HG03378 (cell line): ENCODE data around the gene BCAP31.

Experiments used
- ATAC-seq: cut with Tn5 transposase; IDR thresholded peaks from one replicate; pipeline ENCODE4 v1.9.1; 2021; ENCODE audit warnings: mild to moderate bottlenecking, moderate library complexity; ENCODE audit not compliant: unreplicated experiment

Gene BCAP31

DNA sequence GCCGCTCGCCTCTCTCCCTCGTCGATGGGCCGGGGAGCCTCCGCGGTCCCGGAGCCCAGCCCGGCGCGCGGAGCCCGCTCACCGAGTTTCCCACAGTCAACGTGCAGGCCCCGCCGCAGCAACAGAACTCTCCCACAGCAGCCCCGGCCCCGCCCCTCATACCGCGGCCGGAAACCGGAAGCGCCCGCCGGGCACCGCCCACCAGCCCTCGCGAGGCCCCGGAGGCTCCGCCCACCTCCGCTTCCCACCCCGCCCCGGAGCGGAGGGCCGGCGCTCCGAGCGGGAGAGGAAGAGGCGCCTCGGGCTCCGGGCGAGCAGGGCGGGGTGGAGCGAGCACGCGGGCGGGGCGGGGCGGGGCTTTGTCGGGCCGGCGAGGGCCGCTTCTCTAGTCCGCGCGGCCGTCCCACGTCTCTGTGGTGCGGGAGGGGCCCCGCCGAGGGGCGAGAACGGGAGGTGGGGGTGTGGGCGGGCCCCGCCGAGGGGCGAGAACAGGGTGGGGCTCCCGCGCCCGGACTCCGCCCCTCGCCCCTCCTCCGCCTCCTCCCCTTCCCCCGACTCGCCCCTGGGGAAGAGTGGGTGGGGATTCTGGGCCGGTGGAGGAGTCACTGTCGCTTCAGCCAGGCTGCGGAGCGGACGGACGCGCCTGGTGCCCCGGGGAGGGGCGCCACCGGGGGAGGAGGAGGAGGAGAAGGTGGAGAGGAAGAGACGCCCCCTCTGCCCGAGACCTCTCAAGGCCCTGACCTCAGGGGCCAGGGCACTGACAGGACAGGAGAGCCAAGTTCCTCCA, at the start of gene BCAP31, which contains the start of gene ABCD1:
Gene BCAP31 (minus strand): TSS at position 136 of the 787 bp plus-strand sequence. CDS start 1,143 bp downstream, outside the sequence.
Gene ABCD1 (plus strand): TSS at position 605 of the 787 bp plus-strand sequence. CDS start 411 bp downstream, outside the sequence.
- peak; percentile 29 for ATAC-seq

- ATAC-seq, result no peak
These were observed 49.0 kb upstream of the BCAP31 start for GRCh38 chrX:153773218-153773611.

DNA sequence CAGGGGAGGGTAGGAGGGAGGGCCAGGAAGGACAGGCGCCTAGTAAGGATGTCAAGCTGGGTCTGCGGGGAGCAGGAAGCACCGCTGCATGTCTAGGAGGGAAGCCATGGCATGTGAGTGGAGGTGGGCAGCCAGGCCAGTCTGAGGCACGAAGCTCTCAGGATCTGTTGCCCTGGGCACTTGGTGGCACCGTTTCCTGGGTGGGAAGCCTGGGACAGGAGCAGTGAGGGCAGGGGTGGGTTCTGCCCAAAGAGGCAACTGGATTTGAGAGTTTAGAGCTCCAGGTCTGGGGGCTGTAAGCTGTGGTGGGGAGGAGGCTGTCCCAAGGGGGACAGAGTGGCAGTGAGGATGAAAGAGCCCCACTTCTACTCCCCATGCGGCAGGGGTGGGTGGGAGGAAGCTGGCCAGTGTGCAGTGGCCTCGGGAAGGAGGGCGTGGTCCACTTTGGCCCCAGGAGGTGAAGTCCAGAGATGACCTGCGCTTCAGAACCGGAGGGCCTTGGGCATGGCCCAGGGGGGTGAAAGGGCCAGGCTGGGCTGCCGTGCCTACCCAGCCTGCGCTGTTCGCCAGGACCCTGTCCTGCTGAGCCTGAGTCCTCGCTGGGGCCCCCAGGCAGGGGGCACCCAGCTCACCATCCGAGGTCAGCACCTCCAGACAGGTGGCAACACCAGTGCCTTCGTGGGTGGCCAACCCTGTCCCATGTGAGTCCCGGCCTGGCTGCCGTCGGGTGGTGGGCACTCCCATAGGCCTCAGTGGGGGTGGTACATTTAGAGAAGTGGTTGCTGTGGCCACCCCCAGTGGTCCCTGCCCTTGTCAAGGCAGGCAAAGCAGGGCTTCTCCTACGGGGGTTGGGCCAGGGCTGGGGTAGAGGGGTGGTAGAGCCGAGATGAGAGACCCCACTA, 48.4 kb upstream of the BCAP31 start:
- no peak for ATAC-seq

DNA sequence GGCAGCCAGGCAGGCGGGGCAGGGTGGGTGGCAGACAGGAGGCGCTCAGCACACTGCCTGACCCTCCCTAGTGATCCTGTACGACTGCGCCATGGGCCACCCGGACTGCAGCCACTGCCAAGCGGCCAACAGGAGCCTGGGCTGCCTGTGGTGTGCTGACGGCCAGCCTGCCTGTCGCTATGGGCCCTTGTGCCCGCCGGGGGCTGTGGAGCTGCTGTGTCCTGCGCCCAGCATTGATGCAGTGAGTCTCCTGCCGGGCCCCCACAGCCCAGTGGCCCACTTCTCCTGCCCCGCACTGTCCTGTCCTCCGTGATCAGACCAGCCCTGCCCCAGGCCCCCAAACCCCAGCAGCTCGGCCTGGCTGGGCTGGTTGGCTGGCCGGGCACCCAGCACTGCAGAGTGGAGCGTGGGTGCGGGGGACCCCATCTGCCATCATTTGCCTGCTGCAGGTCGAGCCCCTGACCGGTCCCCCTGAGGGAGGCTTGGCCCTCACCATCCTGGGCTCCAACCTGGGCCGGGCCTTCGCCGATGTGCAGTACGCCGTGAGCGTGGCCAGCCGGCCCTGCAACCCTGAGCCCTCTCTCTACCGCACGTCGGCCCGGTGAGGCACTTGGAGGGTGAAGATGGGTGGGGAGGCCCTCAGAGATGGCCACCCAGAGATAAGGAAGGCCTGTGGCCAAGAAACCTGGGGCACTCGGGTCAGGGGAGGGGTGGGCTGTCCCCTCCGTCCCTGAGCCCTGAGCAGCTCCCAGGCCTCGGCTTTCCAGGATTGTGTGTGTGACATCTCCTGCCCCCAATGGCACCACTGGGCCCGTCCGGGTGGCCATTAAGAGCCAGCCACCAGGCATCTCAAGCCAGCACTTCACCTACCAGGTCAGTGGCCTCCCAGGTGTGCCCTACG, 47.5 kb upstream of the BCAP31 start:
- ATAC-seq, result no peak

GRCh38 chrX:153770601-153771414, 46.6 kb upstream of the BCAP31 start:
- no peak for ATAC-seq

DNA sequence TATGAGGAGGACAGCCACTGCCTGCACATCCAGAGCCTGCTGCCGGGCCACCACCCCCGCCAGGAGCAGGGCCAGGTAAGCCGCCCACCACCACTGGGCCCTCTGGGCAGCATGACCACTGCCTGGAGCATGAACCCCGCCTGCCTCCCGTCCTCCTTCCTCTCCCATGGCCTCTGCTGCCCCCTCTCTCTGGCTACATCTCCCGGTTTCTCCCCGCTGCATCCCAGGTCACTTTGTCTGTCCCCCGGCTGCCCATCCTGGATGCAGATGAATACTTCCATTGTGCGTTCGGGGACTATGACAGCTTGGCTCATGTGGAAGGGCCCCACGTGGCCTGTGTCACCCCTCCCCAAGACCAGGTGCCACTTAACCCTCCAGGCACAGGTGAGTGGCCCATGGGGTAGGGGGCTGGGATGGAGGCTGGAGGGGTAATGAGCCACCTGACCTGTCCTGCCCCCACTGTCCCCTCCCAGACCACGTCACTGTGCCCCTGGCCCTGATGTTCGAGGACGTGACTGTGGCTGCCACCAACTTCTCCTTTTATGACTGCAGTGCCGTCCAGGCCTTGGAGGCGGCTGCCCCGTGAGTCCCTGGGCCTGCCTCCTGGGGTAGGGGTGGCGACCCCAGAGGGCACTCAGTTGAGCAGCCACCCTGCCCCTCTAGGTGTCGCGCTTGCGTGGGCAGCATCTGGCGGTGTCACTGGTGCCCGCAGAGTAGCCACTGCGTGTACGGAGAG, 45.8 kb upstream of the BCAP31 start:
- no peak for ATAC-seq

- ATAC-seq, result no peak
These were observed 45.1 kb upstream of the BCAP31 start for GRCh38 chrX:153769158-153769864.

DNA sequence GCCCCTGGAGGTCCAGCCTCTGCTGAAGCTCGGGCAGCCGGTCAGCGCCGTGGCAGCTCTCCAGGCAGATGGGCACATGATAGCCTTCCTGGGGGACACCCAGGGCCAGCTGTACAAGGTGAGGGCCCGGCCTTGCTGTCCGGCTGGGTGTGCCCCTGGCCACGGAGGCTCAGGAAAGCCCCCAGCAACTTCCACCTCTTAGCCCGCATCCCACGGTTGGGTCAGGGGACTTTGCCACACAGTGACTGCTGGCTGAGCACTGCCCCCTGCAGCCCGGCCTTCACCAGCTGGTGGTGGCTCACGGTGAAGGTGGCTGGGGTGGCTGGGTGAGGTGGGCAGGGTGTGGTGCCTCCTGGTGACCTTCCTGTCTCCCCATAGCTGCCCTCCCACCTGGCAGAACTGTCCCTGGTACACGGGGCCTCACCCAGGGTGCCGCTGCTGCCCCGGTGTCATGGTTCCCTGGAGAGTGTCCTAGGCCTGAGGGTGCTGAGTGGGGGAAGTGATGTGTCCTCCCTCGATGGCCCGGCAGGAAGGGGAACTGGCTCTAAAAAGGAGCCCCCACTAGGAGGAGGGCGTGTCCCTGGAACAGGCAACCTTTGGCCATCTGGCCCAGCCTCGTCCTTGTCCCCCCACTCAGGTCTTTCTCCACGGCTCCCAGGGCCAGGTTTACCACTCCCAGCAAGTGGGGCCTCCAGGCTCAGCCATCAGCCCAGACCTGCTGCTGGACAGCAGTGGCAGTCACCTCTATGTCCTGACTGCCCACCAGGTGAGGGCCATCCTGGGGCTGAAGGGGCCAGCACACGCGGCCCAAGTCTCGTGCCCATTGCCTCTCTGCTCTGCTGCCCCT, 44.3 kb upstream of the BCAP31 start:
- no peak for ATAC-seq

DNA sequence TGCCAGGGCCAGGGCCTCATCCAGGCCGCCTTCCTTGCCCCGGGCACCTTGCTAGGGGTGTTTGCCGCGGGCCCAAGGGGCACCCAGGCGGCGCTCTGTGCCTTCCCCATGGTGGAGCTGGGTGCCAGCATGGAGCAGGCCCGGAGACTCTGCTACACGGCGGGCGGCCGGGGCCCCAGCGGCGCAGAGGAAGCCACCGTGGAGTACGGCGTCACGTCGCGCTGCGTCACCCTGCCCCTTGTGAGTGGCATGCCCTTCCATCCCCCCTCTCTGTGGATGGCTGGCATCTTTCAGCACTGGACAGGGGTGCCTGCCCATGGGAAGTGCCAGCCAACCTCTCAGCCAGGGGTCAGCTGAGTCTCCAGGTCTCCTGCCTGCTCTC, 43.5 kb upstream of the BCAP31 start:
- ATAC-seq, result no peak

DNA sequence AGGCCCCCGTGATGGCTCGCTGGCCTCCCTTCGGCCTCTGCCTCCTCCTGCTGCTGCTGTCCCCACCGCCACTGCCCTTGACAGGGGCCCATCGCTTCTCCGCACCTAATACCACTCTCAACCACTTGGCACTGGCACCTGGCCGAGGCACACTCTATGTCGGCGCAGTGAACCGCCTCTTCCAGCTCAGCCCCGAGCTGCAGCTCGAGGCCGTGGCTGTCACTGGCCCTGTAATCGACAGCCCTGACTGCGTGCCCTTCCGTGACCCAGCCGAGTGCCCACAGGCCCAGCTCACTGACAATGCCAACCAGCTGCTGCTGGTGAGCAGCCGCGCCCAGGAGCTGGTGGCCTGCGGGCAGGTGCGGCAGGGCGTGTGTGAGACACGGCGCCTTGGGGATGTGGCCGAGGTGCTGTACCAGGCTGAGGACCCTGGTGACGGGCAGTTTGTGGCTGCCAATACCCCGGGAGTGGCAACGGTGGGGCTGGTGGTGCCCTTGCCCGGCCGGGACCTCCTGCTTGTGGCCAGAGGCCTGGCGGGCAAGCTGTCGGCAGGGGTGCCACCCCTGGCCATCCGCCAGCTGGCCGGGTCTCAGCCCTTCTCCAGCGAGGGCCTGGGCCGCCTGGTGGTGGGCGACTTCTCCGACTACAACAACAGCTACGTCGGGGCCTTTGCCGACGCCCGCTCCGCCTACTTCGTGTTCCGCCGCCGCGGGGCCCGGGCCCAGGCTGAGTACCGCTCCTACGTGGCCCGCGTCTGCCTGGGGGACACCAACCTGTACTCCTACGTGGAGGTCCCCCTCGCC, 42.9 kb upstream of the BCAP31 start:
- ATAC-seq, result no peak

DNA sequence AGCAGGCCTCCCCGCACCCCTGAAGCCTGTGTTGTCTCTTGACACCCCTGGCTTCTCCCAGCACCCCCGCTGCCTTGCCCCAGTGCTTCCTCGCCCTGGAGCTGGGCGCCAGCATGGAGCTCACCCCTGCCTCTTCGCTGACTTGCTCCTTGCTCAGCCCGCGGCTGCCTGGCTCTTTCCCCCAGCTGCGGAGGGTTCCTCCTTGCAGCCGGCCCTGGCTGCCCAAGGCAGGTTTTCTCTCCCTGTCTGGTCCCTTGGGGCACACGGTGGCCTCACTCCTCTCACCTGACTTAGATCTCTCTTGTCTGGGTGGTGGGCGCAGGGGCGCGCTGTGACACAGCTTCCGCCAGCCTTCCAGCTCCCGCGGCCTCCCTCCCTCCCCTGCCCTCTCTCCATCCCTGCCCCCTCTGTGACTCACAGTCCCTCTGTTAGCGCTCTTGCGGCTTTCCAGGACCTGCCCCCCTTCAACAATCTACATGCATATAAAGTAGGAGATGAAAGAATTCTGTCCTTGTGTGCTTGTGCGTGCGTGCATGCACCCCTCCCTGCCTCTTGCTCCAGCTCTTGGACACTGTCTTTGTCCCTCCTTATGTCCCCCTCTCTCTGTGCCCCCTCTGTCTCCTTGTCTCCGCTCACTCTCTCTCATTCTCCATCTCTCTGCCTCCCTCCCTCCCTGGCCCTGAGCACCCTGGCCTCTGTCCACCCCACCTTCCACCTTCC, 42.1 kb upstream of the BCAP31 start:
- no peak for ATAC-seq

DNA sequence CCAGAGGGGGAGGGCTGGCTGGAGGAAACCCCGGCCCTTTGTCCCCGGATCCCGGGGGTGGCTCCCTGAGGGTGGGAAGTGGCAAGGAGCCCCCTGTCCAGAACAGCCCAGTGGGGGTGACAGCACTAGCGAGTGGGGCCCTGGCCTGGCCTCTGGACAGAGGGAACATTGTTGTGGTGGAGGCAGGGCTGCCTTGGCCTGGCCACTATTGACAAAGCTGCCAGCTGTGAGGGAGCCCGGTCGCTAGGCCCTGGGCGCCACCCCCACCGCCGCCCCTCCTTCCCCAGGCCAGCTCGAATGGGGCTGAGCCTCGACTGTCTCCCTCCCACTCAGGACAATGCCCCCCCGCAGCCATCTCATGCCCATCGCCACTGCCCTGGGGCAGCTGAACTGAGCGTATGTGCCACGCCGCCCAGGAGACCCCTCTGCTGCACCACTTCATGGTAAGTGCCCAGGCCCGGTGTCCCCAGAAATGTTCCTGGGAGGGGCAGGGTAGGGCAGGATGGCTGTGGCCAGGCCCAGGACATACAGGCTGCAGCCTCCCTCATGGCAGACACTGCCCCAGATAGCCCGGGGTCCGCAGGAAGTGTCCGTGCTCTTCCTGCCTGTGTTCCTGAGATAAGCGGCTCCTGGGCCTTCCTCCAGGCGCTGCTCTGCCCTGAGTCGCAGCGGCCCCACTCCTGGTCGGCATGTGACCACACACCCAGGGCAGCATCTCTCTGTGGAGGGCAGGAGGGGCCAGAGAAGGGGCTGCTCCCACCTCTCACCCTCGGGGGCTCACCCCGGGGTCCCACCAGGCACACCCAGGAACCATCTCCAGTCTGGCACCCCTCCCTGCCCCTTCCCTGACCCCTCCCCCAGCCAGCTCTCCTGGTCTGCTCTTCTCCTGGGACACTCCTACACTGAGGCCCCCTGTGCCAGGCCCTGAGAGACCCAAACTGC, 41.2 kb upstream of the BCAP31 start:
- ATAC-seq, result no peak

GRCh38 chrX:153764786-153765137, 40.6 kb upstream of the BCAP31 start:
- no peak for ATAC-seq

DNA sequence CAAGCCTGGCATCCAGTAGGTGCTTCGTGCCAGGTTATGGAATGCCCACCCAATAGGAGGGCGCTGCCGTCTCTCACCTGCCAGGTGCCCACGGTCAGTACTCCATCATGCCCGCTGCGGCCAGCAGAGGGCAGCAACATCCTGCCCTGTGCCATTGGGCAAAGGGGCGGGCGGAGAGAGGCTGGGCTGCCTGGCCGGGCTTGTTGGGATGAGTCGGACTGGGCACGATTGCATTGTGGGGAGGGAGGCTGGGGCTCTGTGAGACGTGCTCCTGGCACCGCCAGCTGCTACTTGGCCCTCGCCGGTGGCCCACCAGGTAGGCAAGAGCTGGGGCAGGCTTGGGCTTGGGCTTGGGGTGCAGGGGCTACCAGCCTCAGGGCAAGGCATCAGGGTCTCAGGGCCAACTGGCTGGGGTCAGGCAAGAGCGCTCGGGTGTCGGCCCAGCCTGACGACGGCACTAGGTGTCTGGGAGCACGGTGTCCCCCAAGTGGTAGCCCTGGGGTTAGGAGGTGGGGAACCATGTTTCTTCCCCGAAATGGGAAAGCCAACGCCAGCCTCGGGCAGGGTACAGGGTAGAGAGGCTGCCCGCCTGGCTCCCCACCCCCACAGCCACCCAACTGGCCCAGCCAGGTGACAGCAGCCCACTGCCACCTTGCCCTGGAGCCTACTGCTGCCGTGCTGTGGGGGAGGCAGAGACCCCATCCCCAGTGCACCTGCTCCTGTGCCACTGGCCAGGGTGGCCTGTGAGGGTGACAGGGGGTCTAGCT, 40.0 kb upstream of the BCAP31 start, which contains the start of gene PLXNB3:
Gene PLXNB3 (plus strand): TSS at position 261 of the 767 bp plus-strand sequence. CDS start 1,287 bp downstream, outside the sequence.
- peak; percentile 56 for ATAC-seq
